SK-N-SH treated with all-trans-retinoic acid at 6 μM for 48 hours (cell line): ENCODE results near the gene POU2F1.

ENCODE experiments used
- ATAC-seq: fragments of 200-7000 bp; cut with Tn5 transposase; 3 replicates; pipeline ENCODE4 v1.9.1; 2020; ENCODE audit warnings: mild to moderate bottlenecking, moderate library complexity
- BACH2 ChIP-seq: fragments of 250-450 bp; sonication (Bioruptor Pico); IDR thresholded peaks from 2 replicates; pipeline ENCODE4 v1.9.0; 2021; ENCODE audit warnings: mild to moderate bottlenecking, borderline replicate concordance
- CSDC2 ChIP-seq: fragments of 250-450 bp; sonication (Bioruptor Pico); IDR thresholded peaks from 2 replicates; pipeline ENCODE4 v1.5.0; 2020; ENCODE audit warnings: mild to moderate bottlenecking, moderate library complexity
- ESRRG ChIP-seq: fragments of 250-450 bp; sonication (Bioruptor Pico); IDR thresholded peaks from 2 replicates; pipeline ENCODE4 v1.6.1; 2021; ENCODE audit warnings: mild to moderate bottlenecking
- GLIS3 ChIP-seq: fragments of 250-450 bp; sonication (Bioruptor Pico); IDR thresholded peaks from 2 replicates; pipeline ENCODE4 v1.5.0; 2020; ENCODE audit warnings: mild to moderate bottlenecking, moderate library complexity
- ISL1 ChIP-seq: fragments of 250-450 bp; sonication (Bioruptor Pico); IDR thresholded peaks from 2 replicates; pipeline ENCODE4 v2.1.2; 2022; ENCODE audit warnings: mild to moderate bottlenecking, moderate library complexity
- OSR1 ChIP-seq: fragments of 250-450 bp; sonication (Bioruptor Pico); IDR thresholded peaks from 2 replicates; pipeline ENCODE4 v1.8.0; 2022; ENCODE audit warnings: moderate library complexity, mild to moderate bottlenecking, inconsistent platforms
- PPARA ChIP-seq: fragments of 250-450 bp; sonication (Bioruptor Pico); IDR thresholded peaks from 2 replicates; pipeline ENCODE4 v1.5.0; 2020; ENCODE audit warnings: mild to moderate bottlenecking, borderline replicate concordance
- RARB ChIP-seq: fragments of 250-450 bp; sonication (Bioruptor Pico); IDR thresholded peaks from 2 replicates; pipeline ENCODE4 v1.8.0; 2021; ENCODE audit warnings: mild to moderate bottlenecking, moderate library complexity
- SNAI2 ChIP-seq: fragments of 250-450 bp; sonication (Bioruptor Pico); IDR thresholded peaks from 2 replicates; pipeline ENCODE4 v1.5.0; 2020; ENCODE audit warnings: mild to moderate bottlenecking, moderate library complexity
- TCF4 ChIP-seq: fragments of 250-450 bp; sonication (Bioruptor Pico); IDR thresholded peaks from 2 replicates; pipeline ENCODE4 v1.8.0; 2021; ENCODE audit warnings: mild to moderate bottlenecking, moderate library complexity, borderline replicate concordance
- TOX ChIP-seq: fragments of 250-450 bp; sonication (Bioruptor Pico); IDR thresholded peaks from 2 replicates; pipeline ENCODE4 v1.8.0; 2021; ENCODE audit warnings: mild to moderate bottlenecking, moderate library complexity, borderline replicate concordance
- ZC3H10 ChIP-seq: fragments of 250-450 bp; sonication (Bioruptor Pico); IDR thresholded peaks from 2 replicates; pipeline ENCODE4 v1.5.1; 2021; ENCODE audit warnings: mild to moderate bottlenecking, moderate library complexity
- ZFP3 ChIP-seq: fragments of 250-450 bp; sonication (Bioruptor Pico); IDR thresholded peaks from 2 replicates; pipeline ENCODE4 v1.5.0; 2020; ENCODE audit warnings: mild to moderate bottlenecking, moderate library complexity
- ZFP30 ChIP-seq: fragments of 450-650 bp; formaldehyde crosslinking; IDR thresholded peaks from 2 replicates; pipeline ENCODE4 v1.5.0; 2022; ENCODE audit warnings: mild to moderate bottlenecking, moderate library complexity
- ZNF70 ChIP-seq: fragments of 450-650 bp; formaldehyde crosslinking; IDR thresholded peaks from 2 replicates; pipeline ENCODE4 v1.5.0; 2020; ENCODE audit warnings: mild to moderate bottlenecking, moderate library complexity
- ZNF8 ChIP-seq: fragments of 450-650 bp; formaldehyde crosslinking; IDR thresholded peaks from 2 replicates; pipeline ENCODE4 v1.5.0; 2020; ENCODE audit warnings: mild to moderate bottlenecking, moderate library complexity
- TF ChIP-seq, protein P1 (sequence below): fragments of 250-450 bp; sonication (Bioruptor Pico); IDR thresholded peaks from 2 replicates; pipeline ENCODE4 v1.8.0; 2021; ENCODE audit warnings: low read depth, mild to moderate bottlenecking, moderate library complexity, borderline replicate concordance
- TF ChIP-seq, protein P2 (sequence below): fragments of 250-450 bp; sonication (Bioruptor Pico); IDR thresholded peaks from 2 replicates; pipeline ENCODE4 v1.5.1; 2021; ENCODE audit warnings: mild to moderate bottlenecking, moderate library complexity
- TF ChIP-seq, protein P3 (sequence below): fragments of 250-450 bp; sonication (Bioruptor Pico); IDR thresholded peaks from 2 replicates; pipeline ENCODE4 v1.5.0; 2020; ENCODE audit warnings: mild to moderate bottlenecking, moderate library complexity
- TF ChIP-seq, protein P4 (sequence below): fragments of 250-450 bp; sonication (Bioruptor Pico); IDR thresholded peaks from 2 replicates; pipeline ENCODE4 v1.5.1; 2020; ENCODE audit warnings: low read depth, mild to moderate bottlenecking, moderate library complexity
- TF ChIP-seq, protein P5 (sequence below): fragments of 250-450 bp; sonication (Bioruptor Pico); IDR thresholded peaks from 2 replicates; pipeline ENCODE4 v1.8.0; 2020; ENCODE audit warnings: mild to moderate bottlenecking, moderate library complexity, borderline replicate concordance

POU2F1 gene

DNA sequence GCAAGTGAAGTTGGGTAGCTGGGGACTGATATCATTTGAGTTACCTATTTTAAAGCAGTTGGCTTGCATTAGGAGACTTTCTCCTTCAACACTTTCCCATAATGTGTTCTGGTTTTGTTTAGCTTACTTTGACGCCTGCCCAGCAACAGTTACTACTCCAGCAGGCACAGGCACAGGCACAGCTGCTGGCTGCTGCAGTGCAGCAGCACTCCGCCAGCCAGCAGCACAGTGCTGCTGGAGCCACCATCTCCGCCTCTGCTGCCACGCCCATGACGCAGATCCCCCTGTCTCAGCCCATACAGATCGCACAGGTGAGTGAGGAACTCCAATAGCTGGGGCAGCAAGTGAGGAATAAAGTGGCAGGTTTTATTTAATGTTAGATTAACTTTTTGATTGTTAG is 153.3 kb downstream of the POU2F1 start:
- no peak for TF ChIP-seq ZFP30 (CRISPR knock-in tag)
- TF ChIP-seq GLIS3, result no peak
- no peak for TF ChIP-seq CSDC2 (CRISPR knock-in tag)
- no peak for TF ChIP-seq ESRRG (CRISPR knock-in tag)
- TF ChIP-seq, protein P1, sequence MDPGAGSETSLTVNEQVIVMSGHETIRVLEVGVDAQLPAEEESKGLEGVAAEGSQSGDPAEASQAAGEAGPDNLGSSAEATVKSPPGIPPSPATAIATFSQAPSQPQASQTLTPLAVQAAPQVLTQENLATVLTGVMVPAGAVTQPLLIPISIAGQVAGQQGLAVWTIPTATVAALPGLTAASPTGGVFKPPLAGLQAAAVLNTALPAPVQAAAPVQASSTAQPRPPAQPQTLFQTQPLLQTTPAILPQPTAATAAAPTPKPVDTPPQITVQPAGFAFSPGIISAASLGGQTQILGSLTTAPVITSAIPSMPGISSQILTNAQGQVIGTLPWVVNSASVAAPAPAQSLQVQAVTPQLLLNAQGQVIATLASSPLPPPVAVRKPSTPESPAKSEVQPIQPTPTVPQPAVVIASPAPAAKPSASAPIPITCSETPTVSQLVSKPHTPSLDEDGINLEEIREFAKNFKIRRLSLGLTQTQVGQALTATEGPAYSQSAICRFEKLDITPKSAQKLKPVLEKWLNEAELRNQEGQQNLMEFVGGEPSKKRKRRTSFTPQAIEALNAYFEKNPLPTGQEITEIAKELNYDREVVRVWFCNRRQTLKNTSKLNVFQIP, result no peak
- TF ChIP-seq, protein P2, sequence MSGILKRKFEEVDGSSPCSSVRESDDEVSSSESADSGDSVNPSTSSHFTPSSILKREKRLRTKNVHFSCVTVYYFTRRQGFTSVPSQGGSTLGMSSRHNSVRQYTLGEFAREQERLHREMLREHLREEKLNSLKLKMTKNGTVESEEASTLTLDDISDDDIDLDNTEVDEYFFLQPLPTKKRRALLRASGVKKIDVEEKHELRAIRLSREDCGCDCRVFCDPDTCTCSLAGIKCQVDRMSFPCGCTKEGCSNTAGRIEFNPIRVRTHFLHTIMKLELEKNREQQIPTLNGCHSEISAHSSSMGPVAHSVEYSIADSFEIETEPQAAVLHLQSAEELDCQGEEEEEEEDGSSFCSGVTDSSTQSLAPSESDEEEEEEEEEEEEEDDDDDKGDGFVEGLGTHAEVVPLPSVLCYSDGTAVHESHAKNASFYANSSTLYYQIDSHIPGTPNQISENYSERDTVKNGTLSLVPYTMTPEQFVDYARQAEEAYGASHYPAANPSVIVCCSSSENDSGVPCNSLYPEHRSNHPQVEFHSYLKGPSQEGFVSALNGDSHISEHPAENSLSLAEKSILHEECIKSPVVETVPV (CRISPR knock-in tag), result no peak
- TF ChIP-seq RARB (CRISPR knock-in tag), result no peak
- TF ChIP-seq OSR1, result no peak
- no peak for TF ChIP-seq ZFP3 (CRISPR knock-in tag)
- TF ChIP-seq ZNF70 (CRISPR knock-in tag), result no peak
- TF ChIP-seq, protein P3, sequence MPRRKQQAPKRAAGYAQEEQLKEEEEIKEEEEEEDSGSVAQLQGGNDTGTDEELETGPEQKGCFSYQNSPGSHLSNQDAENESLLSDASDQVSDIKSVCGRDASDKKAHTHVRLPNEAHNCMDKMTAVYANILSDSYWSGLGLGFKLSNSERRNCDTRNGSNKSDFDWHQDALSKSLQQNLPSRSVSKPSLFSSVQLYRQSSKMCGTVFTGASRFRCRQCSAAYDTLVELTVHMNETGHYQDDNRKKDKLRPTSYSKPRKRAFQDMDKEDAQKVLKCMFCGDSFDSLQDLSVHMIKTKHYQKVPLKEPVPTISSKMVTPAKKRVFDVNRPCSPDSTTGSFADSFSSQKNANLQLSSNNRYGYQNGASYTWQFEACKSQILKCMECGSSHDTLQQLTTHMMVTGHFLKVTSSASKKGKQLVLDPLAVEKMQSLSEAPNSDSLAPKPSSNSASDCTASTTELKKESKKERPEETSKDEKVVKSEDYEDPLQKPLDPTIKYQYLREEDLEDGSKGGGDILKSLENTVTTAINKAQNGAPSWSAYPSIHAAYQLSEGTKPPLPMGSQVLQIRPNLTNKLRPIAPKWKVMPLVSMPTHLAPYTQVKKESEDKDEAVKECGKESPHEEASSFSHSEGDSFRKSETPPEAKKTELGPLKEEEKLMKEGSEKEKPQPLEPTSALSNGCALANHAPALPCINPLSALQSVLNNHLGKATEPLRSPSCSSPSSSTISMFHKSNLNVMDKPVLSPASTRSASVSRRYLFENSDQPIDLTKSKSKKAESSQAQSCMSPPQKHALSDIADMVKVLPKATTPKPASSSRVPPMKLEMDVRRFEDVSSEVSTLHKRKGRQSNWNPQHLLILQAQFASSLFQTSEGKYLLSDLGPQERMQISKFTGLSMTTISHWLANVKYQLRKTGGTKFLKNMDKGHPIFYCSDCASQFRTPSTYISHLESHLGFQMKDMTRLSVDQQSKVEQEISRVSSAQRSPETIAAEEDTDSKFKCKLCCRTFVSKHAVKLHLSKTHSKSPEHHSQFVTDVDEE (CRISPR knock-in tag), result no peak
- no peak for TF ChIP-seq ISL1 (CRISPR knock-in tag)
- no peak for TF ChIP-seq SNAI2 (CRISPR knock-in tag)
- TF ChIP-seq, protein P4, sequence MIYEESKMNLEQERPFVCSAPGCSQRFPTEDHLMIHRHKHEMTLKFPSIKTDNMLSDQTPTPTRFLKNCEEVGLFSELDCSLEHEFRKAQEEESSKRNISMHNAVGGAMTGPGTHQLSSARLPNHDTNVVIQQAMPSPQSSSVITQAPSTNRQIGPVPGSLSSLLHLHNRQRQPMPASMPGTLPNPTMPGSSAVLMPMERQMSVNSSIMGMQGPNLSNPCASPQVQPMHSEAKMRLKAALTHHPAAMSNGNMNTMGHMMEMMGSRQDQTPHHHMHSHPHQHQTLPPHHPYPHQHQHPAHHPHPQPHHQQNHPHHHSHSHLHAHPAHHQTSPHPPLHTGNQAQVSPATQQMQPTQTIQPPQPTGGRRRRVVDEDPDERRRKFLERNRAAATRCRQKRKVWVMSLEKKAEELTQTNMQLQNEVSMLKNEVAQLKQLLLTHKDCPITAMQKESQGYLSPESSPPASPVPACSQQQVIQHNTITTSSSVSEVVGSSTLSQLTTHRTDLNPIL (CRISPR knock-in tag), result no peak
- no peak for TF ChIP-seq ZNF8 (CRISPR knock-in tag)
- TF ChIP-seq TOX (CRISPR knock-in tag), result no peak
- TF ChIP-seq ZC3H10 (CRISPR knock-in tag), result no peak
- TF ChIP-seq, all 23 proteins: peak for 0
- peak; percentile 75 for ATAC-seq

DNA sequence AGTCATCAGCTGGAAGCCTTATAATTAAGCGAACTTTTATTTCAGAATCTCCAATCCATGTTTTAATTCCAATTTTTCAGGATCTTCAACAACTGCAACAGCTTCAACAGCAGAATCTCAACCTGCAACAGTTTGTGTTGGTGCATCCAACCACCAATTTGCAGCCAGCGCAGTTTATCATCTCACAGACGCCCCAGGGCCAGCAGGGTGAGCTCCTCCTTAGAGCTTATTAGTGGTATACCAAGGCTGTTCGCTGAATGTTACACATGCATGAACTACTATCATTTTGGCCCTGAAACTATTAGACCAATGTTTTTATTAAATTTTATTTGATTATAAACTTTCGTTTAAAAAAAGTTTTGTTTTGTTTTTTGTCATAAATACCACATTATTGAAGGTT is 155.3 kb downstream of the POU2F1 start:
- TF ChIP-seq, protein P4 (CRISPR knock-in tag), result no peak
- no peak for TF ChIP-seq BACH2 (CRISPR knock-in tag)
- TF ChIP-seq ZFP30 (CRISPR knock-in tag), result no peak
- no peak for TF ChIP-seq ESRRG (CRISPR knock-in tag)
- TF ChIP-seq, protein P2 (CRISPR knock-in tag), result no peak
- TF ChIP-seq ISL1 (CRISPR knock-in tag), result no peak
- TF ChIP-seq PPARA (CRISPR knock-in tag), result no peak
- no peak for TF ChIP-seq TOX (CRISPR knock-in tag)
- TF ChIP-seq ZNF8 (CRISPR knock-in tag), result no peak
- no peak for TF ChIP-seq RARB (CRISPR knock-in tag)
- TF ChIP-seq GLIS3, result no peak
- TF ChIP-seq TCF4 (CRISPR knock-in tag), result no peak
- TF ChIP-seq, protein P3 (CRISPR knock-in tag), result no peak
- TF ChIP-seq ZC3H10 (CRISPR knock-in tag), result no peak
- TF ChIP-seq, protein P1, result no peak
- no peak for TF ChIP-seq ZFP3 (CRISPR knock-in tag)
- TF ChIP-seq, protein P5, sequence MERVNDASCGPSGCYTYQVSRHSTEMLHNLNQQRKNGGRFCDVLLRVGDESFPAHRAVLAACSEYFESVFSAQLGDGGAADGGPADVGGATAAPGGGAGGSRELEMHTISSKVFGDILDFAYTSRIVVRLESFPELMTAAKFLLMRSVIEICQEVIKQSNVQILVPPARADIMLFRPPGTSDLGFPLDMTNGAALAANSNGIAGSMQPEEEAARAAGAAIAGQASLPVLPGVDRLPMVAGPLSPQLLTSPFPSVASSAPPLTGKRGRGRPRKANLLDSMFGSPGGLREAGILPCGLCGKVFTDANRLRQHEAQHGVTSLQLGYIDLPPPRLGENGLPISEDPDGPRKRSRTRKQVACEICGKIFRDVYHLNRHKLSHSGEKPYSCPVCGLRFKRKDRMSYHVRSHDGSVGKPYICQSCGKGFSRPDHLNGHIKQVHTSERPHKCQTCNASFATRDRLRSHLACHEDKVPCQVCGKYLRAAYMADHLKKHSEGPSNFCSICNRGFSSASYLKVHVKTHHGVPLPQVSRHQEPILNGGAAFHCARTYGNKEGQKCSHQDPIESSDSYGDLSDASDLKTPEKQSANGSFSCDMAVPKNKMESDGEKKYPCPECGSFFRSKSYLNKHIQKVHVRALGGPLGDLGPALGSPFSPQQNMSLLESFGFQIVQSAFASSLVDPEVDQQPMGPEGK (CRISPR knock-in tag), result no peak
- no peak for TF ChIP-seq OSR1
- ATAC-seq, result no peak
